Liver (tissue), 3 donors: Measurements from ENCODE around the gene HERC5.

ENCODE experiments used
- CTCF ChIP-seq: fragments of 150-350 bp; IDR thresholded peaks from 2 replicates; pipeline ENCODE4 v1.5.1; 2017; ENCODE audit warnings: improper control_type of control experiment, low read depth, low read length; ENCODE audit not compliant: missing input control
- EGR1 ChIP-seq, 2 donors: IDR thresholded peaks; 2 replicates each; pipeline ENCODE4 v1.6.1; 2016 to 2018; ENCODE audit warnings: antibody characterized with exemption in 2 of 2, low read depth in 2 of 2
- FOXA1 ChIP-seq: IDR thresholded peaks from 2 replicates; pipeline ENCODE4 v1.6.1; 2016; ENCODE audit warnings: antibody characterized with exemption
- FOXA2 ChIP-seq: IDR thresholded peaks from 2 replicates; pipeline ENCODE4 v1.6.1; 2016; ENCODE audit warnings: antibody characterized with exemption
- GABPA ChIP-seq, 2 donors: IDR thresholded peaks in 1 of 2; conservative IDR thresholded peaks in 1 of 2; 2 replicates each; pipeline ENCODE4 v1.6.1; 2016; ENCODE audit warnings: antibody characterized with exemption in 2 of 2, mild to moderate bottlenecking in 1 of 2, moderate library complexity in 1 of 2
- MAX ChIP-seq: IDR thresholded peaks from 2 replicates; pipeline ENCODE4 v1.6.1; 2016; ENCODE audit warnings: antibody characterized with exemption
- TAF1 ChIP-seq: conservative IDR thresholded peaks from 2 replicates; pipeline ENCODE4 v1.6.1; 2016; ENCODE audit warnings: antibody characterized with exemption, mild to moderate bottlenecking
- donor health status: healthy.
- donor health status: healthy.

GRCh38 chr4:88415982-88416381 is 40.9 kb upstream of the HERC5 start:
- no peak for TF ChIP-seq TAF1
- no peak for TF ChIP-seq CTCF
- no peak for TF ChIP-seq MAX
- TF ChIP-seq GABPA (IDR thresholded peaks at IDR 0.05 in 1 of 2, conservative IDR thresholded peaks at IDR 0.05 in 1 of 2): no peak
- no peak for TF ChIP-seq FOXA1
- no peak for TF ChIP-seq FOXA2
- TF ChIP-seq EGR1 (IDR thresholded peaks at IDR 0.05; ENCODE audit: low read depth in 2 of 2): no peak
